Vagina (tissue), 2 donors: ENCODE measurements around the gene SCD.

Source experiments
- CTCF ChIP-seq, 3 experiments: fragments of 450-650 bp in 2 of 3; fragments of 200-600 bp in 1 of 3; sonication (generic) in 1 of 3; IDR thresholded peaks; one replicate each; pipeline ENCODE4 v1.5.1; 2017 to 2019; ENCODE audit warnings: antibody characterized with exemption in 3 of 3, mild to moderate bottlenecking in 2 of 3, moderate library complexity in 2 of 3
- POLR2A ChIP-seq, 2 donors: fragments of 450-650 bp; IDR thresholded peaks; one replicate each; pipeline ENCODE4 v1.6.1; 2017; ENCODE audit warnings: antibody characterized with exemption in 2 of 2, mild to moderate bottlenecking in 2 of 2, moderate library complexity in 2 of 2
- POLR2AphosphoS5 ChIP-seq, 2 donors: sonication (generic); formaldehyde crosslinking; IDR thresholded peaks; one replicate each; pipeline ENCODE4 v1.9.0; 2017; ENCODE audit warnings: antibody characterized with exemption in 2 of 2, mild to moderate bottlenecking in 2 of 2, low read depth in 1 of 2; ENCODE audit not compliant: insufficient read depth in 1 of 2

- no peak for TF ChIP-seq CTCF (IDR thresholded peaks at IDR 0.05)
- TF ChIP-seq POLR2AphosphoS5 (IDR thresholded peaks at IDR 0.05; ENCODE audit: insufficient read depth in 1 of 2, low read depth in 1 of 2): no peak
- no peak for TF ChIP-seq POLR2A (IDR thresholded peaks at IDR 0.05)
These were observed 2.1 kb downstream of the SCD start for GRCh38 chr10:100349087-100349486.
